Activated CD8-positive, alpha-beta T cell treated with anti-CD3 and anti-CD28 coated beads for 36 hours (primary cell): Measurements from ENCODE around the gene TLE6. TPM values are rescaled to one million over a fixed set of nuclear protein-coding genes. Genes with fewer than 3 reads are reported as not detected.
"Not testable (repeated sequence)": the region's sequence is repeated elsewhere in the genome, so short reads cannot be mapped to it uniquely, and the experiment has no call there.

ENCODE experiments used
- ATAC-seq: fragments of 200-7000 bp; cut with Tn5 transposase; one replicate; pipeline ENCODE4 v1.10.0; 2021; ENCODE audit warnings: mild to moderate bottlenecking, moderate library complexity
- CTCF ChIA-PET: fragments of 350-600 bp; sonication (Branson Sonifier 250); formaldehyde crosslinking; loops from one replicate; lab custom pipeline; 2021; ENCODE audit warnings: antibody characterized with exemption; lab: Charles Lee
- POLR2A ChIA-PET: fragments of 350-600 bp; sonication (Branson Sonifier 250); formaldehyde crosslinking; loops from one replicate; lab custom pipeline; 2021; ENCODE audit warnings: antibody characterized with exemption; lab: Charles Lee
- DNase-seq: peaks from one replicate; pipeline ENCODE4 v3.0.0-alpha.2; 2020
- H3K27ac Mint-ChIP-seq: one replicate; pipeline ENCODE4 v1.8.0; 2021; ENCODE audit warnings: mild to moderate bottlenecking, mixed read lengths
- H3K27me3 Mint-ChIP-seq: one replicate; pipeline ENCODE4 v1.8.0; 2021; ENCODE audit warnings: mixed read lengths
- H3K36me3 Mint-ChIP-seq: one replicate; pipeline ENCODE4 v1.8.0; 2021; ENCODE audit warnings: low read depth, mixed read lengths
- H3K4me1 Mint-ChIP-seq: one replicate; pipeline ENCODE4 v1.8.0; 2021; ENCODE audit warnings: low read depth, mixed read lengths
- H3K4me3 Mint-ChIP-seq: one replicate; pipeline ENCODE4 v1.8.0; 2021; ENCODE audit warnings: mild to moderate bottlenecking, moderate library complexity, mixed read lengths
- H3K9me3 Mint-ChIP-seq: one replicate; pipeline ENCODE4 v1.8.0; 2021; ENCODE audit warnings: mixed read lengths
- CTCF ChIP-seq: fragments of 200-600 bp; IDR thresholded peaks from one replicate; pipeline ENCODE4 v1.8.0; 2022; ENCODE audit warnings: antibody characterized with exemption, mild to moderate bottlenecking
- intact Hi-C: fragments of 100-400 bp; cut with micrococcal nuclease; formaldehyde crosslinking; loops from one replicate; pipeline ENCODE4 v1.10.0; 2022
- total RNA-seq, 2 experiments: library from RNA; stranded (reverse); gene quantifications; one replicate each; pipeline ENCODE4 v1.2.3, GENCODE V29; 2021

TLE6 gene
- total RNA-seq: 1 to 10 TPM; 3.5 to 5.1 TPM

- Mint-ChIP-seq H3K27ac (peak within 1 kb of the TSS; percentile 83), H3K4me1 (peaks cover 18% of the 10 kb centered on the region), H3K36me3 (no peaks in the 10 kb centered on the region), H3K27me3 (peaks cover 5% of the 10 kb centered on the region), H3K4me3 (peak within 1 kb of the TSS; percentile 82), H3K9me3 (no peaks in the 10 kb centered on the region)
- CTCF ChIA-PET: interaction anchor here (0.6 to 5.2 kb wide), 6 partner anchors 14 to 169 kb away, joined by 3 to 22 read pairs (median 3); no protein-coding TSS in a partner anchor
- ATAC-seq (peak; percentile 99), DNase-seq (peak; percentile 97)
- POLR2A ChIA-PET: interaction anchor here (0.7 to 1.3 kb wide), 3 partner anchors 10 to 369 kb away, joined by 3 read pairs; no protein-coding TSS in a partner anchor
- no peak for TF ChIP-seq CTCF
- intact Hi-C loops: no loop called here
Observed at GRCh38 chr19:2977001-2977745, at the start of gene TLE6. TSS of gene TLE6 (plus strand) at chr19:2977564. CDS start at chr19:2978234, 670 bp downstream.

- H3K36me3 Mint-ChIP-seq: peaks cover 63% of the 10 kb centered on the region
- POLR2A ChIA-PET: interaction anchor here (1.0 kb wide), 1 partner anchor 273 kb away, joined by 3 read pairs; no protein-coding TSS in a partner anchor
Observed at GRCh38 chr19:2933490-2933910, 43.9 kb upstream of the TLE6 start.

GRCh38 chr19:2935863-2936262, 41.5 kb upstream of the TLE6 start:
- ATAC-seq, H3K27ac Mint-ChIP-seq, CTCF ChIA-PET, H3K4me1 Mint-ChIP-seq, H3K4me3 Mint-ChIP-seq, POLR2A ChIA-PET, H3K27me3 Mint-ChIP-seq, intact Hi-C loops, DNase-seq: not testable (repeated sequence)
- Mint-ChIP-seq H3K36me3 (peaks cover 65% of the 10 kb centered on the region), H3K9me3 (peaks cover 22% of the 10 kb centered on the region)

More at GRCh38 chr19:2933490-2933910, 43.9 kb upstream of the TLE6 start:
- Mint-ChIP-seq H3K4me1 (no peaks in the 10 kb centered on the region), H3K27ac (no peak overlapping the region), H3K4me3 (no peak overlapping the region), H3K27me3 (no peaks in the 10 kb centered on the region), H3K9me3 (peaks cover 26% of the 10 kb centered on the region)
- CTCF ChIA-PET: interaction anchor here (0.6 to 1.6 kb wide), 2 partner anchors 46 to 146 kb away, joined by 3 read pairs; no protein-coding TSS in a partner anchor
- DNase-seq (no peak), ATAC-seq (no peak)
- TF ChIP-seq CTCF: no peak
- intact Hi-C loops: no loop called here

- TF ChIP-seq CTCF: no peak
- CTCF ChIA-PET: interaction anchor here (1.0 kb wide), 1 partner anchor 102 kb away, joined by 3 read pairs; the partner anchor contains the start of gene ZNF555
Observed at GRCh38 chr19:2942928-2943640, 34.3 kb upstream of the TLE6 start.

GRCh38 chr19:2944403-2944774, 33.0 kb upstream of the TLE6 start:
- H3K36me3 Mint-ChIP-seq: peaks cover 15% of the 10 kb centered on the region
- TF ChIP-seq CTCF: no peak
- ChIA-PET POLR2A (interaction anchor here (0.7 kb wide), 1 partner anchor 326 kb away, joined by 3 read pairs; no protein-coding TSS in a partner anchor), CTCF (interaction anchor here (1.0 to 1.2 kb wide), 2 partner anchors 57 to 104 kb away, joined by 3 read pairs; partner anchors contain the start of gene ZNF555)
- H3K27me3 Mint-ChIP-seq: no peaks in the 10 kb centered on the region
- peak overlapping the region; percentile 89 for H3K4me3 Mint-ChIP-seq
- H3K9me3 Mint-ChIP-seq: no peaks in the 10 kb centered on the region
- ATAC-seq (no peak), DNase-seq (no peak)
- peak overlapping the region; percentile 82 for H3K27ac Mint-ChIP-seq
- peaks cover 23% of the 10 kb centered on the region for H3K4me1 Mint-ChIP-seq
- intact Hi-C loops: no loop called here

More at GRCh38 chr19:2942928-2943640, 34.3 kb upstream of the TLE6 start:
- Mint-ChIP-seq H3K4me3 (peak overlapping the region; percentile 89), H3K36me3 (peaks cover 18% of the 10 kb centered on the region), H3K27ac (no peak overlapping the region), H3K4me1 (peaks cover 17% of the 10 kb centered on the region), H3K27me3 (no peaks in the 10 kb centered on the region), H3K9me3 (no peaks in the 10 kb centered on the region)
- DNase-seq: no peak
- ATAC-seq: no peak
- intact Hi-C loops: no loop called here
- POLR2A ChIA-PET: interaction anchor here (0.6 to 0.9 kb wide), 2 partner anchors 30 to 215 kb away, joined by 3 read pairs; no protein-coding TSS in a partner anchor
